ENCODE measurements around the gene CRYBA4.

The CRYBA4 gene

GRCh38 chr22:26631282-26631681 lies 9.5 kb downstream of the CRYBA4 start:
- no peak for DNase-seq

GRCh38 chr22:26632422-26633155 lies 10.8 kb downstream of the CRYBA4 start:
- DNase-seq, result no peak

- DNase-seq, result no peak
Measured at GRCh38 chr22:26634189-26634588, 12.4 kb downstream of the CRYBA4 start.

- no peak for DNase-seq
Measured at GRCh38 chr22:26635117-26635516, 13.4 kb downstream of the CRYBA4 start.

GRCh38 chr22:26636296-26636695 lies 14.5 kb downstream of the CRYBA4 start:
- DNase-seq, result no peak

- no peak for DNase-seq
Measured at GRCh38 chr22:26642465-26643417, 21.0 kb downstream of the CRYBA4 start.

GRCh38 chr22:26643418-26644100 lies 21.8 kb downstream of the CRYBA4 start:
- DNase-seq, result no peak

GRCh38 chr22:26646158-26646557 lies 24.4 kb downstream of the CRYBA4 start:
- DNase-seq, result no peak

- DNase-seq, result no peak
Measured at GRCh38 chr22:26648011-26648497, 26.3 kb downstream of the CRYBA4 start.

- DNase-seq, result no peak
Measured at GRCh38 chr22:26648528-26649388, 27.0 kb downstream of the CRYBA4 start.

GRCh38 chr22:26650722-26651421 lies 29.1 kb downstream of the CRYBA4 start:
- DNase-seq, result no peak

- no peak for DNase-seq
Measured at GRCh38 chr22:26651815-26652214, 30.1 kb downstream of the CRYBA4 start.

- DNase-seq, result no peak
Measured at GRCh38 chr22:26656891-26657851, 35.4 kb downstream of the CRYBA4 start, which contains the start of gene MIAT. Gene MIAT (plus strand): TSS chr22:26657588.

- DNase-seq, result no peak
Measured at GRCh38 chr22:26658161-26658560, 36.4 kb downstream of the CRYBA4 start.

GRCh38 chr22:26658671-26659478 lies 37.1 kb downstream of the CRYBA4 start:
- DNase-seq, result peak; percentile 84

- DNase-seq, result no peak
Measured at GRCh38 chr22:26660356-26660755, 38.6 kb downstream of the CRYBA4 start.

GRCh38 chr22:26660961-26661578 lies 39.3 kb downstream of the CRYBA4 start:
- DNase-seq, result no peak

- DNase-seq, result no peak
Measured at GRCh38 chr22:26662160-26662559, 40.4 kb downstream of the CRYBA4 start.

GRCh38 chr22:26663374-26663923 lies 41.7 kb downstream of the CRYBA4 start:
- DNase-seq, result no peak
